Stomach (tissue), 9 donors: ENCODE data around the gene SYS1. TPM values are rescaled to one million over a fixed set of nuclear protein-coding genes. Genes with fewer than 3 reads are reported as not detected.

ENCODE experiments used
- DNase-seq, 2 donors: peaks; one replicate each; pipeline versions ENCODE4 v3.0.0 to v3.0.0-alpha.2; 2013 to 2019
- H3K27ac ChIP-seq, 5 donors: fragments of 200-600 bp in 4 of 5; sonication (generic) in 4 of 5; one replicate each; pipeline ENCODE4 v1.5.1; 2013 to 2019; ENCODE audit warnings: mild to moderate bottlenecking in 1 of 5, moderate library complexity in 1 of 5
- H3K27me3 ChIP-seq, 3 donors: fragments of 200-600 bp; sonication (generic); one replicate each; pipeline ENCODE4 v1.5.1; 2017 to 2019; ENCODE audit warnings: mixed run types in 1 of 3
- H3K36me3 ChIP-seq, 4 donors: fragments of 200-600 bp; sonication (generic); 1 replicate in 3 of 4; 2 replicates in 1 of 4; pipeline ENCODE4 v1.5.1; 2016 to 2019
- H3K4me1 ChIP-seq, 4 donors: fragments of 200-600 bp; sonication (generic); one replicate each; pipeline ENCODE4 v1.5.1; 2016 to 2019
- H3K4me3 ChIP-seq, 4 donors: fragments of 200-600 bp; sonication (generic) in 3 of 4; one replicate each; pipeline ENCODE4 v1.5.1; 2016 to 2019; ENCODE audit warnings: mild to moderate bottlenecking in 1 of 4
- H3K9me3 ChIP-seq, 4 donors: fragments of 200-600 bp; sonication (generic); one replicate each; pipeline ENCODE4 v1.5.1; 2016 to 2019
- CTCF ChIP-seq, 7 experiments: fragments of 450-650 bp in 4 of 7; fragments of 200-600 bp in 3 of 7; sonication (generic) in 3 of 7; IDR thresholded peaks; one replicate each; pipeline ENCODE4 v1.5.1; 2016 to 2019; ENCODE audit warnings: antibody characterized with exemption in 7 of 7, control low read depth in 2 of 7, mild to moderate bottlenecking in 1 of 7
- EP300 ChIP-seq: sonication (generic); formaldehyde crosslinking; IDR thresholded peaks from one replicate; pipeline ENCODE4 v1.6.1; 2017; ENCODE audit warnings: antibody characterized with exemption
- POLR2A ChIP-seq, 4 donors: fragments of 450-650 bp; IDR thresholded peaks; one replicate each; pipeline ENCODE4 v1.6.1; 2016; ENCODE audit warnings: antibody characterized with exemption in 4 of 4, control low read depth in 2 of 4, mild to moderate bottlenecking in 1 of 4, moderate library complexity in 1 of 4
- POLR2AphosphoS5 ChIP-seq, 3 donors: sonication (generic); formaldehyde crosslinking; IDR thresholded peaks; one replicate each; pipeline ENCODE4 v1.6.1; 2016; ENCODE audit warnings: antibody characterized with exemption in 3 of 3
- WGBS, 5 donors: extraction: QIAGEN DNeasy Blood & Tissue Kit in 3 of 5; methylation state at CpG; one replicate each; pipeline versions ENCODE4 v1.1.5 to v1.1.7; 2013 to 2018; 5-methylcytosine and 5-hydroxymethylcytosine counted together
- intact Hi-C: fragments of 100-400 bp; cut with DNase I; formaldehyde crosslinking; loops from one replicate; pipeline ENCODE4 v1.15.1; 2023; ENCODE audit warnings: low total_unique reads
- polyA plus RNA-seq, 3 donors: library from polyadenylated mRNA; stranded (reverse); fragments of 200-250 nt; gene quantifications; one replicate each; pipeline ENCODE4 v1.2.3, GENCODE V29; 2013
- total RNA-seq, 5 donors: library from RNA; depleted of rRNA; stranded (reverse); fragments of >200 nt; gene quantifications; one replicate each; pipeline versions ENCODE4 v1.1.0 to v1.2.3, GENCODE V29; 2014 to 2016
- donor health status: healthy with polysubstance abuse.
- donor health status: Bipolar disorder and iron deficiency.
- donor health status: healthy.

The SYS1 gene
- total and polyA plus RNA-seq, 8 donors, result 11.2 to 119 (median 21.5) TPM

- TF ChIP-seq CTCF (IDR thresholded peaks at IDR 0.05) (no peak), EP300 (no peak), POLR2A (IDR thresholded peaks at IDR 0.05) (no peak), POLR2AphosphoS5 (IDR thresholded peaks at IDR 0.05) (no peak)
- no peaks in the 10 kb centered on the region for H3K9me3 ChIP-seq
- no peak for DNase-seq
- 79 to 91% (median 86%) methylated on average over 3 of the region's 3 CpGs for WGBS, 5 donors
- H3K27me3 ChIP-seq, result no peaks in the 10 kb centered on the region
- no peak overlapping the region for H3K27ac ChIP-seq
- peaks cover 0 to 14% (median 7%) of the 10 kb centered on the region in 4 donors for H3K36me3 ChIP-seq
- no peak overlapping the region for H3K4me3 ChIP-seq
- intact Hi-C loops, result no loop called here
- H3K4me1 ChIP-seq, result no peaks in the 10 kb centered on the region
Measured at GRCh38 chr20:45392733-45393132, 29.8 kb downstream of the SYS1 start.

GRCh38 chr20:45394221-45395113, 31.5 kb downstream of the SYS1 start:
- TF ChIP-seq EP300 (no peak), CTCF (IDR thresholded peaks at IDR 0.05) (no peak), POLR2AphosphoS5 (IDR thresholded peaks at IDR 0.05) (no peak), POLR2A (IDR thresholded peaks at IDR 0.05) (no peak)
- intact Hi-C loops, result no loop called here
- Histone ChIP-seq H3K4me3 (no peak overlapping the region), H3K36me3 (peaks cover 0 to 14% (median 7%) of the 10 kb centered on the region in 4 donors), H3K9me3 (no peaks in the 10 kb centered on the region), H3K27ac (no peak overlapping the region), H3K27me3 (no peaks in the 10 kb centered on the region), H3K4me1 (no peaks in the 10 kb centered on the region)
- WGBS, 5 donors, result 79 to 91% (median 81%) methylated on average over 2 to 21 of the region's 21 CpGs
- no peak for DNase-seq

GRCh38 chr20:45395114-45395415, 32.1 kb downstream of the SYS1 start:
- WGBS, 5 donors, result 79 to 93% (median 90%) methylated on average over 5 to 7 of the region's 7 CpGs
- Histone ChIP-seq H3K36me3 (peaks cover 0 to 14% (median 7%) of the 10 kb centered on the region in 4 donors), H3K9me3 (peaks cover 0 to 4% (median 2%) of the 10 kb centered on the region in 4 donors), H3K27me3 (no peaks in the 10 kb centered on the region), H3K4me1 (no peaks in the 10 kb centered on the region), H3K4me3 (no peak overlapping the region), H3K27ac (no peak overlapping the region)
- DNase-seq, result no peak
- TF ChIP-seq CTCF (IDR thresholded peaks at IDR 0.05) (no peak), POLR2A (IDR thresholded peaks at IDR 0.05) (no peak), POLR2AphosphoS5 (IDR thresholded peaks at IDR 0.05) (no peak), EP300 (no peak)
- intact Hi-C loops, result no loop called here

GRCh38 chr20:45399018-45399417, 36.1 kb downstream of the SYS1 start:
- peaks cover 0 to 18% (median 11%) of the 10 kb centered on the region in 4 donors for H3K36me3 ChIP-seq
- no peaks in the 10 kb centered on the region for H3K27me3 ChIP-seq
- peaks cover 6 to 18% (median 16%) of the 10 kb centered on the region in 4 donors for H3K9me3 ChIP-seq
- TF ChIP-seq POLR2AphosphoS5 (IDR thresholded peaks at IDR 0.05) (no peak), CTCF (IDR thresholded peaks at IDR 0.05) (no peak), EP300 (no peak), POLR2A (IDR thresholded peaks at IDR 0.05) (no peak)
- no peaks in the 10 kb centered on the region for H3K4me1 ChIP-seq
- WGBS, 5 donors, result 83 to 96% (median 94%) methylated on average over 1 of the region's 1 CpG
- intact Hi-C loops, result no loop called here
- no peak for DNase-seq
- no peak overlapping the region for H3K4me3 ChIP-seq
- H3K27ac ChIP-seq, result no peak overlapping the region
